Thyroid gland (tissue), 4 donors: ENCODE measurements around the gene GOLGA6L9.
"Not testable (repeated sequence)": the region's sequence is repeated elsewhere in the genome, so short reads cannot be mapped to it uniquely, and the experiment has no call there.

Experiments
- CTCF ChIP-seq, 6 experiments: fragments of 200-600 bp in 3 of 6; fragments of 450-650 bp in 3 of 6; sonication (generic) in 3 of 6; IDR thresholded peaks; one replicate each; pipeline ENCODE4 v1.5.1; 2016 to 2019; ENCODE audit warnings: antibody characterized with exemption in 6 of 6, mild to moderate bottlenecking in 2 of 6, inconsistent platforms in 1 of 6, moderate library complexity in 1 of 6
- POLR2A ChIP-seq, 2 donors: fragments of 450-650 bp; IDR thresholded peaks; one replicate each; pipeline ENCODE4 v1.6.1; 2017; ENCODE audit warnings: antibody characterized with exemption in 2 of 2, mild to moderate bottlenecking in 2 of 2, moderate library complexity in 1 of 2

- not testable (repeated sequence) for TF ChIP-seq CTCF, POLR2A (IDR thresholded peaks at IDR 0.05)
Measured at GRCh38 chr15:82420966-82421365, 8.7 kb upstream of the GOLGA6L9 start.
